ENCODE results near the gene NPRL2. TPM values are rescaled to one million over a fixed set of nuclear protein-coding genes. Genes with fewer than 3 reads are reported as not detected.

The NPRL2 gene
- total and polyA plus RNA-seq, 5 donors: 16.7 to 24.3 (median 19.2) TPM

Other genes starting within 250 kb of the NPRL2 start
- 10 to 100 TPM in 2 of 4 donors, 1 to 10 TPM in 2; 7.3 to 15.2 (median 9.4) TPM for gene SEMA3F, start 195.5 kb downstream of the NPRL2 start, total RNA-seq
- 10.2 TPM for gene SEMA3F, start 195.5 kb downstream of the NPRL2 start, polyA plus RNA-seq
- gene GNAT1, start 159.2 kb downstream of the NPRL2 start, total RNA-seq: not detected
- not detected for gene GNAT1, start 159.2 kb downstream of the NPRL2 start, polyA plus RNA-seq
- 10 to 100 TPM in 1 of 4 donors, 1 to 10 TPM in 3; 5.0 to 10.4 (median 8.9) TPM for gene SLC38A3, start 145.5 kb downstream of the NPRL2 start, total RNA-seq
- gene SLC38A3, start 145.5 kb downstream of the NPRL2 start, polyA plus RNA-seq: 5.4 TPM
- 100 to 1,000 TPM; 129 to 149 (median 148) TPM for gene GNAI2, start 114.6 kb downstream of the NPRL2 start, total RNA-seq
- 122 TPM for gene GNAI2, start 114.6 kb downstream of the NPRL2 start, polyA plus RNA-seq
- 10 to 100 TPM; 19.2 to 33.9 (median 29.3) TPM for gene SEMA3B, start 81.6 kb downstream of the NPRL2 start, total RNA-seq
- gene SEMA3B, start 81.6 kb downstream of the NPRL2 start, polyA plus RNA-seq: 35.7 TPM
- gene LSMEM2, start 71.7 kb downstream of the NPRL2 start, total RNA-seq: 10 to 100 TPM in 2 of 4 donors, 1 to 10 TPM in 2; 1.4 to 15.7 (median 8.0) TPM
- gene LSMEM2, start 71.7 kb downstream of the NPRL2 start, polyA plus RNA-seq: 14.6 TPM
- 10 to 100 TPM; 51.0 to 67.6 (median 56.9) TPM for gene IFRD2, start 58.3 kb downstream of the NPRL2 start, total RNA-seq
- 50.9 TPM for gene IFRD2, start 58.3 kb downstream of the NPRL2 start, polyA plus RNA-seq
- gene HYAL3, start 51.4 kb downstream of the NPRL2 start, total RNA-seq: 1 to 10 TPM; 1.1 to 2.4 (median 1.7) TPM
- 2.9 TPM for gene HYAL3, start 51.4 kb downstream of the NPRL2 start, polyA plus RNA-seq
- gene NAA80, start 51.4 kb downstream of the NPRL2 start, total RNA-seq: 10 to 100 TPM in 1 of 4 donors, 1 to 10 TPM in 3; 8.1 to 11.5 (median 8.7) TPM
- gene NAA80, start 51.4 kb downstream of the NPRL2 start, polyA plus RNA-seq: 11.3 TPM
- gene HYAL1, start 47.2 kb downstream of the NPRL2 start, total RNA-seq: 10 to 100 TPM; 17.8 to 33.7 (median 26.8) TPM
- gene HYAL1, start 47.2 kb downstream of the NPRL2 start, polyA plus RNA-seq: 25.4 TPM
- 100 to 1,000 TPM in 1 of 4 donors, 10 to 100 TPM in 3; 40.9 to 114 (median 46.5) TPM for gene HYAL2, start 28.0 kb downstream of the NPRL2 start, total RNA-seq
- gene HYAL2, start 28.0 kb downstream of the NPRL2 start, polyA plus RNA-seq: 57.7 TPM
- 10 to 100 TPM; 28.9 to 33.0 (median 30.0) TPM for gene TUSC2, start 22.6 kb downstream of the NPRL2 start, total RNA-seq
- gene TUSC2, start 22.6 kb downstream of the NPRL2 start, polyA plus RNA-seq: 34.9 TPM
- gene RASSF1, start 9.9 kb downstream of the NPRL2 start, total RNA-seq: 10 to 100 TPM; 15.6 to 19.1 (median 15.8) TPM
- 20.4 TPM for gene RASSF1, start 9.9 kb downstream of the NPRL2 start, polyA plus RNA-seq
- gene ZMYND10, start 5.0 kb downstream of the NPRL2 start, total RNA-seq: under 1 TPM; 0.20 to 0.40 (median 0.29) TPM
- 0.25 TPM for gene ZMYND10, start 5.0 kb downstream of the NPRL2 start, polyA plus RNA-seq
- gene CYB561D2, start 87 bp upstream of the NPRL2 start, total RNA-seq: 10 to 100 TPM in 2 of 4 donors, 1 to 10 TPM in 2; 8.5 to 11.1 (median 10.4) TPM
- 10.8 TPM for gene CYB561D2, start 87 bp upstream of the NPRL2 start, polyA plus RNA-seq
- gene TMEM115, start 8.7 kb upstream of the NPRL2 start, total RNA-seq: 10 to 100 TPM; 28.7 to 33.3 (median 31.7) TPM
- 32.5 TPM for gene TMEM115, start 8.7 kb upstream of the NPRL2 start, polyA plus RNA-seq
- 10 to 100 TPM in 3 of 4 donors, 1 to 10 TPM in 1; 8.7 to 56.1 (median 40.9) TPM for gene CACNA2D2, start 152.9 kb upstream of the NPRL2 start, total RNA-seq
- gene CACNA2D2, start 152.9 kb upstream of the NPRL2 start, polyA plus RNA-seq: 25.7 TPM
- gene C3orf18, start 217.0 kb upstream of the NPRL2 start, total RNA-seq: 10 to 100 TPM; 27.2 to 44.2 (median 40.6) TPM
- gene C3orf18, start 217.0 kb upstream of the NPRL2 start, polyA plus RNA-seq: 29.5 TPM
- gene HEMK1, start 218.7 kb upstream of the NPRL2 start, total RNA-seq: 10 to 100 TPM; 14.0 to 18.3 (median 15.8) TPM
- 16.6 TPM for gene HEMK1, start 218.7 kb upstream of the NPRL2 start, polyA plus RNA-seq

Measured in right cardiac atrium (tissue), 5 donors.